ENCODE measurements around the gene KRT1.

The KRT1 gene

GRCh38 chr12:52628841-52629240 is 51.4 kb downstream of the KRT1 start:
- DNase-seq (ENCODE audit: low read depth): no peak

GRCh38 chr12:52628111-52628507 is 52.1 kb downstream of the KRT1 start:
- no peak for TF ChIP-seq CTCF (conservative IDR thresholded peaks at IDR 0.05; ENCODE audit: control insufficient read depth, insufficient read depth, low read depth, low read length)
- DNase-seq (ENCODE audit: low read depth): no peak
- H3K4me3 ChIP-seq (ENCODE audit: control insufficient read depth, low read depth, low read length): no peak overlapping the region

More at GRCh38 chr12:52628841-52629240, 51.4 kb downstream of the KRT1 start:
- no peak overlapping the region for H3K4me3 ChIP-seq (ENCODE audit: control insufficient read depth, low read depth, low read length)
- no peak for TF ChIP-seq CTCF (conservative IDR thresholded peaks at IDR 0.05; ENCODE audit: control insufficient read depth, insufficient read depth, low read depth, low read length)

GRCh38 chr12:52627395-52628110 is 52.7 kb downstream of the KRT1 start:
- no peak for DNase-seq (ENCODE audit: low read depth)
- no peak overlapping the region for H3K4me3 ChIP-seq (ENCODE audit: control insufficient read depth, low read depth, low read length)
- no peak for TF ChIP-seq CTCF (conservative IDR thresholded peaks at IDR 0.05; ENCODE audit: control insufficient read depth, insufficient read depth, low read depth, low read length)
